Panc1 (cell line): ENCODE results near the gene CCDC182. TPM values are rescaled to one million over a fixed set of nuclear protein-coding genes. Genes with fewer than 3 reads are reported as not detected.

ENCODE experiments used
- ATAC-seq: fragments of 200-7000 bp; cut with Tn5 transposase; 2 replicates; pipeline ENCODE4 v1.9.1; 2020; ENCODE audit warnings: mild to moderate bottlenecking, moderate library complexity
- BruUV-seq: library from RNA; stranded (reverse); fragments of 400-500 nt; replicated peaks from 2 replicates; lab custom pipeline; 2021; lab: Mats Ljungman, UMichigan
- CTCF ChIA-PET: fragments of 300-600 bp; sonication (Branson Sonifier 250); formaldehyde crosslinking; loops from one replicate; lab custom pipeline; 2022; ENCODE audit warnings: antibody characterized with exemption; lab: Charles Lee
- POLR2A ChIA-PET: fragments of 300-600 bp; sonication (Branson Sonifier 250); formaldehyde crosslinking; loops from one replicate; lab custom pipeline; 2022; ENCODE audit warnings: antibody characterized with exemption; lab: Charles Lee
- DNase-seq: peaks from one replicate; pipeline ENCODE4 v3.0.0-alpha.2; 2010; ENCODE audit warnings: low read depth, low spot score
- H3K27ac ChIP-seq: 2 replicates; pipeline ENCODE4 v1.5.1; 2011; ENCODE audit warnings: mild to moderate bottlenecking, low read length, inconsistent platforms
- H3K27me3 ChIP-seq: fragments of 200-500 bp; sonication (Bioruptor generic); 2 replicates; pipeline ENCODE4 v1.6.0; 2014; ENCODE audit warnings: low read length, inconsistent platforms; ENCODE audit not compliant: control insufficient read depth, insufficient read depth
- H3K36me3 ChIP-seq: fragments of 200-500 bp; sonication (Bioruptor generic); 2 replicates; pipeline ENCODE4 v1.5.1; 2014; ENCODE audit warnings: inconsistent platforms, mild to moderate bottlenecking, low read length, moderate library complexity; ENCODE audit not compliant: control insufficient read depth, insufficient read depth
- H3K4me1 ChIP-seq: 2 replicates; pipeline ENCODE4 v1.5.1; 2011; ENCODE audit warnings: inconsistent platforms, mild to moderate bottlenecking, low read length, moderate library complexity; ENCODE audit not compliant: control insufficient read depth, insufficient read depth
- H3K4me3 ChIP-seq, 2 experiments: 2 replicates each; pipeline ENCODE4 v1.5.1; 2011 to 2012; ENCODE audit warnings: low read depth in 2 of 2, low read length in 2 of 2, mild to moderate bottlenecking in 2 of 2, inconsistent platforms in 1 of 2, moderate library complexity in 1 of 2
- H3K9me3 ChIP-seq: fragments of 200-500 bp; sonication (Bioruptor generic); 2 replicates; pipeline ENCODE4 v1.5.1; 2014; ENCODE audit warnings: low read depth, mild to moderate bottlenecking, inconsistent platforms, low read length, moderate library complexity; ENCODE audit not compliant: control insufficient read depth, insufficient read depth
- CTCF ChIP-seq: fragments of 450-650 bp; IDR thresholded peaks from 2 replicates; pipeline ENCODE4 v1.5.1; 2017; ENCODE audit warnings: mild to moderate bottlenecking
- POLR2AphosphoS5 ChIP-seq: IDR thresholded peaks from 2 replicates; pipeline ENCODE4 v1.6.1; 2012; ENCODE audit warnings: mild to moderate bottlenecking, low read depth, low read length, moderate library complexity
- SIN3A ChIP-seq: IDR thresholded peaks from 2 replicates; pipeline ENCODE4 v1.6.1; 2012; ENCODE audit warnings: low read depth, mild to moderate bottlenecking, low read length, moderate library complexity, borderline replicate concordance; ENCODE audit not compliant: insufficient read depth
- TCF7L2 ChIP-seq: IDR thresholded peaks from 2 replicates; pipeline ENCODE4 v1.6.1; 2011; ENCODE audit warnings: mild to moderate bottlenecking, low read depth, low read length, inconsistent platforms
- in situ Hi-C: cut with HindIII; loops from 2 replicates; pipeline ENCODE4 v1.10.0; 2016; ENCODE audit warnings: low sequenced_read_pairs, low pct_unique_long_range_greater_than_20kb
- intact Hi-C: fragments of 100-400 bp; cut with micrococcal nuclease; formaldehyde crosslinking; loops from one replicate; pipeline ENCODE4 v1.10.0; 2022; ENCODE audit not compliant: unreplicated experiment
- total RNA-seq: library from RNA; stranded (reverse); gene quantifications from one replicate; pipeline ENCODE4 v1.2.1, GENCODE V29; 2021; ENCODE audit not compliant: unreplicated experiment
- TF ChIP-seq, protein P1 (sequence below), 2 experiments: IDR thresholded peaks; 2 replicates each; pipeline ENCODE4 v1.6.1; 2011 to 2012; ENCODE audit warnings: low read depth in 2 of 2, control low read depth in 1 of 2, low read length in 1 of 2, mild to moderate bottlenecking in 1 of 2, moderate library complexity in 1 of 2; ENCODE audit not compliant: insufficient read depth in 1 of 2

The CCDC182 gene
- total RNA-seq, 1 experiment from 2014 or later = not detected

- intact Hi-C loops = no loop called here
- DNase-seq (no peak), ATAC-seq (no peak)
- no peak overlapping the region for H3K4me3 ChIP-seq
- peaks cover 23% of the 10 kb centered on the region for H3K27me3 ChIP-seq
- BruUV-seq = no TSS peak
- in situ Hi-C loops = no loop called here
- TF ChIP-seq SIN3A (no peak), TCF7L2 (no peak), CTCF (no peak), POLR2AphosphoS5 (no peak)
- TF ChIP-seq, protein P1, sequence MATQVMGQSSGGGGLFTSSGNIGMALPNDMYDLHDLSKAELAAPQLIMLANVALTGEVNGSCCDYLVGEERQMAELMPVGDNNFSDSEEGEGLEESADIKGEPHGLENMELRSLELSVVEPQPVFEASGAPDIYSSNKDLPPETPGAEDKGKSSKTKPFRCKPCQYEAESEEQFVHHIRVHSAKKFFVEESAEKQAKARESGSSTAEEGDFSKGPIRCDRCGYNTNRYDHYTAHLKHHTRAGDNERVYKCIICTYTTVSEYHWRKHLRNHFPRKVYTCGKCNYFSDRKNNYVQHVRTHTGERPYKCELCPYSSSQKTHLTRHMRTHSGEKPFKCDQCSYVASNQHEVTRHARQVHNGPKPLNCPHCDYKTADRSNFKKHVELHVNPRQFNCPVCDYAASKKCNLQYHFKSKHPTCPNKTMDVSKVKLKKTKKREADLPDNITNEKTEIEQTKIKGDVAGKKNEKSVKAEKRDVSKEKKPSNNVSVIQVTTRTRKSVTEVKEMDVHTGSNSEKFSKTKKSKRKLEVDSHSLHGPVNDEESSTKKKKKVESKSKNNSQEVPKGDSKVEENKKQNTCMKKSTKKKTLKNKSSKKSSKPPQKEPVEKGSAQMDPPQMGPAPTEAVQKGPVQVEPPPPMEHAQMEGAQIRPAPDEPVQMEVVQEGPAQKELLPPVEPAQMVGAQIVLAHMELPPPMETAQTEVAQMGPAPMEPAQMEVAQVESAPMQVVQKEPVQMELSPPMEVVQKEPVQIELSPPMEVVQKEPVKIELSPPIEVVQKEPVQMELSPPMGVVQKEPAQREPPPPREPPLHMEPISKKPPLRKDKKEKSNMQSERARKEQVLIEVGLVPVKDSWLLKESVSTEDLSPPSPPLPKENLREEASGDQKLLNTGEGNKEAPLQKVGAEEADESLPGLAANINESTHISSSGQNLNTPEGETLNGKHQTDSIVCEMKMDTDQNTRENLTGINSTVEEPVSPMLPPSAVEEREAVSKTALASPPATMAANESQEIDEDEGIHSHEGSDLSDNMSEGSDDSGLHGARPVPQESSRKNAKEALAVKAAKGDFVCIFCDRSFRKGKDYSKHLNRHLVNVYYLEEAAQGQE (IDR thresholded peaks at IDR 0.05; ENCODE audit: insufficient read depth in 1 of 2, low read depth in 2 of 2, low read length in 1 of 2) = no peak
- CTCF ChIA-PET = no interaction called here
- POLR2A ChIA-PET = no interaction called here
- no peaks in the 10 kb centered on the region for H3K9me3 ChIP-seq
- H3K4me1 ChIP-seq = no peaks in the 10 kb centered on the region
- H3K36me3 ChIP-seq = no peaks in the 10 kb centered on the region
- no peak overlapping the region for H3K27ac ChIP-seq
Measured at GRCh38 chr17:57778306-57778705, 33.2 kb upstream of the CCDC182 start.

DNA sequence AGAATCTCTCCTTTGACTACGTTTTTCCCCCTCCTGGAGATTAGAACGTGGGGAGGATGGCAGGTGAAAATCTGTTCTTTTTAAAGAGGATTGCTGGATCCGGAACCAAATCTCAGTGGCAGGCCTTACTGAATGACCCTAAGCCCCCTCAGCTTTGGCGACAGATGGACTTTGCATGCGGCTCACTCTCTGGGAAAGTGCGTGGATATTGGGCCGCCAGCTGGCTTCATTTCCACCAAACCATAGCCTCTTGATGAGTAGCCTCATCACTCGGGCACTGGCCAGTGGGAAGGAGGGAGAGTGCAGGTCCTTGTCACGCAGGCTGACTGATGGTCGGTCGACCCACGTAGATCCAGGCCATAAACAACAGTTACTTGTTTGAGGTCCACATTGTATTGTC is 31.3 kb upstream of the CCDC182 start:
- Histone ChIP-seq H3K27ac (no peak overlapping the region), H3K9me3 (no peaks in the 10 kb centered on the region), H3K36me3 (no peaks in the 10 kb centered on the region), H3K4me1 (no peaks in the 10 kb centered on the region), H3K4me3 (no peak overlapping the region), H3K27me3 (peaks cover 33% of the 10 kb centered on the region)
- ChIA-PET CTCF (no interaction called here), POLR2A (interaction anchor here (0.6 kb wide), 1 partner anchor 131 kb away, joined by 3 read pairs; no protein-coding TSS in a partner anchor)
- ATAC-seq = no peak
- no peak for TF ChIP-seq POLR2AphosphoS5
- no peak for TF ChIP-seq CTCF
- TF ChIP-seq TCF7L2 = no peak
- TF ChIP-seq SIN3A = no peak
- TF ChIP-seq, protein P1 (IDR thresholded peaks at IDR 0.05; ENCODE audit: insufficient read depth in 1 of 2, low read depth in 2 of 2, low read length in 1 of 2) = no peak
- BruUV-seq = no TSS peak
- no peak for DNase-seq
- intact Hi-C loops = no loop called here
- in situ Hi-C loops = no loop called here
